Measurements from ENCODE around the gene MICAL3. TPM values are rescaled to one million over a fixed set of nuclear protein-coding genes. Genes with fewer than 3 reads are reported as not detected.

MICAL3 gene
- total RNA-seq, 6 experiments from 2014 or later: 31.5 to 61.8 (median 48.2) TPM

DNA sequence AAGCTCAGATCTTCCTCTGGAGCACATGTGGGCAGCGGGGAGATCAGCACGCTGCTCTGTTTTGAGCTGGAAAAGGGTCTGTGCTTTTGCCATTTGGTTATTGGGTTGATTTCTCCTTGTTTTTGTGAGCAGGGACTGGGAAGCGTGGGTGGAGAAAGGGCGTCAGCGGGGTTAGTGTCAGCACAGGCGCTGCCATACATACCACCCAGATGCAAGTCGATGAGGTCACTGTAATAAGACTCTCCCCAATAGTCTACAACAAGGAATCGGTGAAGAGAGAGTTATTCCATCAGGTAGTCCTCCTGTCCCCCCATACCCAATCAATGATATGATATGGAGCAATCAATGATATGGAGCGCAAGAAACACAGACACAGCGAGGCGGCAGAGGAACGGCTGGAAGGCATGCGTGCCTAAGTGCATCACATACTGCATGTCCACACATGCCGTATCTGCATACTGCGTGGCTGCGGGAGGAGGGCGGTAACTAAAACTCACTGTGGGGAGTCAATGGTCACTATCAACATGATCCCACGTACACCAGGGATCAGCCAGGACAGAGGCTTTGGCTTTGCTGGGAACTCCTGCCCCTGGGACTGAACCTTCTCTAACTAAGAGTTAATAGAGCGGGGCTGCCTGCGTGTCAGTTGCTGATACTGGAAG lies 220.6 kb downstream of the MICAL3 start:
- Histone ChIP-seq H3K4me1 (peaks cover 0 to 33% (median 14%) of the 10 kb centered on the region in 4 donors), H3K4me3 (no peak overlapping the region), H3K27ac (no peak overlapping the region), H3K9me3 (no peaks in the 10 kb centered on the region), H3K27me3 (no peaks in the 10 kb centered on the region), H3K36me3 (peaks cover 0 to 11% (median 5%) of the 10 kb centered on the region in 4 donors)
- no peak for ATAC-seq
- no peak for TF ChIP-seq POLR2A (IDR thresholded peaks at IDR 0.05)
- no peak for TF ChIP-seq CTCF (IDR thresholded peaks at IDR 0.05)
- DNase-seq: no peak
- intact Hi-C loops (cut with DNase I): no loop called here
- WGBS (ENCODE audit: insufficient coverage, low coverage, low lambda C conversion rate, missing lambda C conversion rate): 94% methylated on average over 9 of the region's 20 CpGs

- H3K4me3 ChIP-seq: no peak overlapping the region
- peaks cover 0 to 7% (median 1%) of the 10 kb centered on the region in 4 donors for H3K36me3 ChIP-seq
- WGBS (ENCODE audit: insufficient coverage, low coverage, low lambda C conversion rate, missing lambda C conversion rate): no CpG with 5 or more reads among the region's 2 CpGs
- peaks cover 0 to 30% (median 14%) of the 10 kb centered on the region in 4 donors for H3K4me1 ChIP-seq
- DNase-seq (no peak), ATAC-seq (no peak)
- H3K9me3 ChIP-seq: no peaks in the 10 kb centered on the region
- intact Hi-C loops (cut with DNase I): no loop called here
- TF ChIP-seq POLR2A (IDR thresholded peaks at IDR 0.05) (no peak), CTCF (IDR thresholded peaks at IDR 0.05) (no peak)
- H3K27ac ChIP-seq: no peak overlapping the region
- H3K27me3 ChIP-seq: no peaks in the 10 kb centered on the region
Observed at GRCh38 chr22:17802822-17803221, 221.5 kb downstream of the MICAL3 start.

- no peak for TF ChIP-seq POLR2A (IDR thresholded peaks at IDR 0.05)
- no peak for TF ChIP-seq CTCF (IDR thresholded peaks at IDR 0.05)
- ATAC-seq: no peak
- Histone ChIP-seq H3K27ac (no peak overlapping the region), H3K4me3 (no peak overlapping the region), H3K36me3 (peaks cover 0 to 7% (median 1%) of the 10 kb centered on the region in 4 donors), H3K9me3 (no peaks in the 10 kb centered on the region), H3K27me3 (no peaks in the 10 kb centered on the region), H3K4me1 (peaks cover 0 to 27% (median 13%) of the 10 kb centered on the region in 4 donors)
- intact Hi-C loops (cut with DNase I): no loop called here
- no peak for DNase-seq
- WGBS (ENCODE audit: insufficient coverage, low coverage, low lambda C conversion rate, missing lambda C conversion rate): 81% methylated on average over 4 of the region's 10 CpGs
Observed at GRCh38 chr22:17802411-17802810, 221.9 kb downstream of the MICAL3 start.

DNA sequence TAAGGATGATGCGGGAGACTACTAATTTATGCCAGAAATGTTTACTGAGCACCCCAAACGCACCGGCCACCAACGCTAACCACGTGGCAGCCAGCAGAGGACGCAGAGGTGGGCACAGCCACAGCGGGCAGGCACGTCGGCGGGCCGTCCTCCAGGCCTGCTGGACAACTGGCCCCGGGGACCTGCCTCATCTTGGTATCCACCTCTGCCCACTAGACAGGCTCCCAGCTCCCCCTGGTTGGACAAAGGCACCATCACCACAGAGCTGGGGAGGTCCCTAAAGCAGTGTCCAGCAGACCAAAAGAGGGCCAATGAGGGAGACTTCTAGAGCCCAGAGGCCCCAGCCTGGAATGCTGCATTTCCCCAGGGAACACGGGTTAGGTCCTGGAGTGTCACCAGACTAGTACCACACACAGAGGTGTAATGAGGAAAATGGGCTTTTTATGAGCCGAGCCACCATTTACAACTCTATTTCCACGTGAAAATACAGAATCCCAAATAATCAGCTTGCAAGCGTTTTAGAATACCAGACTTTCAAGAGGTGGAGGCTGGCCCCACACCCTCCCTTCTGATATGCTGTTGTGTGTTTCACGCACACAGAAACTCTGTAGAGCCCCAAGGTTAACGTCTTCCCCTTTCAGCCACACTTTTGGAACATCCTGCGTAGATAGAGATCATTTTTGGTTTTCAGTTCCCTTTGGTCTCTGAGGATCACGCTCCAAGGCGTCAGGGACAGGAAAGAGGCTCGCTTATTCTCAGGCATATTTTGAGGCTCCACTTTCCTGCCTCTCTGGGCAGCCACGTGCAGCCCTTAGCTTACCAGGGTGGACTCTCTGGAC lies 226.4 kb downstream of the MICAL3 start:
- H3K27ac ChIP-seq: no peak overlapping the region
- TF ChIP-seq POLR2A (IDR thresholded peaks at IDR 0.05) (no peak), CTCF (IDR thresholded peaks at IDR 0.05) (no peak)
- H3K36me3 ChIP-seq: no peaks in the 10 kb centered on the region
- WGBS (ENCODE audit: insufficient coverage, low coverage, low lambda C conversion rate, missing lambda C conversion rate): 68% methylated on average over 8 of the region's 23 CpGs
- H3K9me3 ChIP-seq: no peaks in the 10 kb centered on the region
- peaks cover 0 to 13% (median 5%) of the 10 kb centered on the region in 4 donors for H3K4me1 ChIP-seq
- H3K4me3 ChIP-seq: no peak overlapping the region
- H3K27me3 ChIP-seq: no peaks in the 10 kb centered on the region
- ATAC-seq (peak in 2 of 4 donors; percentile 5 to 22), DNase-seq (no peak)
- intact Hi-C loops (cut with DNase I): no loop called here
